ENCODE measurements around the gene GABBR2. TPM values are rescaled to one million over a fixed set of nuclear protein-coding genes. Genes with fewer than 3 reads are reported as not detected.

The GABBR2 gene
- total RNA-seq, 4 donors from 2014 or later, result under 0.01 to 0.62 TPM; not detected in 2

GRCh38 chr9:98306384-98307145 is 402.2 kb downstream of the GABBR2 start:
- Histone ChIP-seq H3K9me3 (no peaks in the 10 kb centered on the region), H3K4me3 (no peak overlapping the region), H3K27me3 (no peaks in the 10 kb centered on the region), H3K27ac (no peak overlapping the region), H3K36me3 (no peaks in the 10 kb centered on the region), H3K4me1 (no peaks in the 10 kb centered on the region)
- TF ChIP-seq CTCF (IDR thresholded peaks at IDR 0.05) (no peak), POLR2A (IDR thresholded peaks at IDR 0.05) (no peak)
- DNase-seq, result no peak
- intact Hi-C loops (cut with DNase I; ENCODE audit: low total_unique reads), result no loop called here

GRCh38 chr9:98304381-98304780 is 404.4 kb downstream of the GABBR2 start:
- DNase-seq, result no peak
- TF ChIP-seq POLR2A (IDR thresholded peaks at IDR 0.05) (no peak), CTCF (IDR thresholded peaks at IDR 0.05) (no peak)
- Histone ChIP-seq H3K9me3 (no peaks in the 10 kb centered on the region), H3K4me1 (no peaks in the 10 kb centered on the region), H3K4me3 (no peak overlapping the region), H3K36me3 (no peaks in the 10 kb centered on the region), H3K27me3 (no peaks in the 10 kb centered on the region), H3K27ac (no peak overlapping the region)
- intact Hi-C loops (cut with DNase I; ENCODE audit: low total_unique reads), result no loop called here

GRCh38 chr9:98303633-98304125 is 405.1 kb downstream of the GABBR2 start:
- H3K4me3 ChIP-seq, result no peak overlapping the region
- TF ChIP-seq CTCF (IDR thresholded peaks at IDR 0.05) (no peak), POLR2A (IDR thresholded peaks at IDR 0.05) (no peak)
- H3K4me1 ChIP-seq, result no peaks in the 10 kb centered on the region
- no peaks in the 10 kb centered on the region for H3K27me3 ChIP-seq
- no peak overlapping the region for H3K27ac ChIP-seq
- H3K9me3 ChIP-seq, result no peaks in the 10 kb centered on the region
- H3K36me3 ChIP-seq, result no peaks in the 10 kb centered on the region
- no peak for DNase-seq
- intact Hi-C loops (cut with DNase I; ENCODE audit: low total_unique reads), result no loop called here

- Histone ChIP-seq H3K4me1 (no peaks in the 10 kb centered on the region), H3K36me3 (no peaks in the 10 kb centered on the region), H3K9me3 (no peaks in the 10 kb centered on the region), H3K4me3 (no peak overlapping the region), H3K27me3 (no peaks in the 10 kb centered on the region), H3K27ac (no peak overlapping the region)
- intact Hi-C loops (cut with DNase I; ENCODE audit: low total_unique reads), result no loop called here
- DNase-seq, result no peak
- no peak for TF ChIP-seq POLR2A (IDR thresholded peaks at IDR 0.05)
- TF ChIP-seq CTCF (IDR thresholded peaks at IDR 0.05), result no peak
Measured at GRCh38 chr9:98302938-98303632, 405.6 kb downstream of the GABBR2 start.

- H3K27ac ChIP-seq, result no peak overlapping the region
- no peak for DNase-seq
Measured at GRCh38 chr9:98302150-98302549, 406.6 kb downstream of the GABBR2 start.

More at GRCh38 chr9:98302150-98302549, 406.6 kb downstream of the GABBR2 start:
- intact Hi-C loops (cut with DNase I; ENCODE audit: low total_unique reads), result no loop called here
- no peak overlapping the region for H3K4me3 ChIP-seq
- TF ChIP-seq CTCF (IDR thresholded peaks at IDR 0.05) (no peak), POLR2A (IDR thresholded peaks at IDR 0.05) (no peak)
- H3K36me3 ChIP-seq, result no peaks in the 10 kb centered on the region
- H3K9me3 ChIP-seq, result no peaks in the 10 kb centered on the region
- H3K4me1 ChIP-seq, result no peaks in the 10 kb centered on the region
- no peaks in the 10 kb centered on the region for H3K27me3 ChIP-seq

Data from uterus (tissue), 4 donors.